ENCODE measurements around the gene POFUT2.

Gene POFUT2

DNA sequence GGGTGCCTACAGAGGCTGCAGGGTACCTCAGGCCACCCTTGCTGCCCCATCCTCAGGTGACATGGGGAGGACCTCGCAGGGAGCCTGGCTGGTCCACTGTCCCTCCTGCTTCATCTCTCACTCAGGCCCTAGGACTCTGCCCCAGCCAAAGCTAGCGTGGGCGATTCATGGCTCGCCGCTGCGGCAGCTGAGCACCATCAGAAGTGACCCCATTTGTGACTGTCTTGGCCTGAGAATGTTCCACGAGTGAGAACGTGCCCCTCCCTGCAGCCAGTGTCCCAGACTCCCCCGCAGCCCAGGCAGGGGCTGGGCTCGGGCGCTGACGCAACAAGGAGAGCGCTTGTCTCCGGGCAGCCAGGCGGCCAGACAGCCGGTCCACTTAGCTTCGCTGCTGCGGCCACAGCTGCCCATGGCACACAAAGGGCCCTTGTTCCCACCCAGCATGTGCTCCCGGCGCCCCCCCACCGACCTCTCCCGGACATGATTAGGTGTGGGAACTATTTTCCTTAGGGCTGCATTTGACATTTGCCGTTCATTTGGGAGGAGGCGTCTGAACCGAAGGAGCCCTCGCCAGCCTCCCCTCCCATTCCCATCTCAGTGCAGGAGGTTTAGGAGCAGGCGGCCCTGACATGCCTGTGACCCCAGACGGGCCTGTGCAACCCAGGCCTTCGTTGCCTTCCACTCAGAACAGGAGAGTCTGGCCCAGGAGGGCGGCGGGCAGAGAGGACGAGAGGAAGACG, 19.3 kb upstream of the POFUT2 start:
- no peak overlapping the region for H3K27ac ChIP-seq (ENCODE audit: low read length)

GRCh38 chr21:45306453-45306831, 18.7 kb upstream of the POFUT2 start:
- Histone ChIP-seq H3K4me3 (ENCODE audit: low read length) (no peak overlapping the region), H3K27me3 (ENCODE audit: control insufficient read depth, insufficient read depth, low read length) (no peaks in the 10 kb centered on the region), H3K9ac (ENCODE audit: low read length) (no peak overlapping the region), H3K36me3 (ENCODE audit: control insufficient read depth, low read depth, low read length) (no peaks in the 10 kb centered on the region), H3K4me1 (ENCODE audit: control insufficient read depth, low read depth, low read length) (no peaks in the 10 kb centered on the region), H3K27ac (ENCODE audit: low read length) (no peak overlapping the region), H3K9me3 (ENCODE audit: control insufficient read depth, low read depth, low read length) (no peaks in the 10 kb centered on the region)

More for the DNA sequence above, 19.3 kb upstream of the POFUT2 start:
- no peaks in the 10 kb centered on the region for H3K9me3 ChIP-seq (ENCODE audit: control insufficient read depth, low read depth, low read length)
- no peak overlapping the region for H3K4me3 ChIP-seq (ENCODE audit: low read length)
- H3K36me3 ChIP-seq (ENCODE audit: control insufficient read depth, low read depth, low read length), result no peaks in the 10 kb centered on the region
- no peak overlapping the region for H3K9ac ChIP-seq (ENCODE audit: low read length)
- no peaks in the 10 kb centered on the region for H3K27me3 ChIP-seq (ENCODE audit: control insufficient read depth, insufficient read depth, low read length)
- no peaks in the 10 kb centered on the region for H3K4me1 ChIP-seq (ENCODE audit: control insufficient read depth, low read depth, low read length)

DNA sequence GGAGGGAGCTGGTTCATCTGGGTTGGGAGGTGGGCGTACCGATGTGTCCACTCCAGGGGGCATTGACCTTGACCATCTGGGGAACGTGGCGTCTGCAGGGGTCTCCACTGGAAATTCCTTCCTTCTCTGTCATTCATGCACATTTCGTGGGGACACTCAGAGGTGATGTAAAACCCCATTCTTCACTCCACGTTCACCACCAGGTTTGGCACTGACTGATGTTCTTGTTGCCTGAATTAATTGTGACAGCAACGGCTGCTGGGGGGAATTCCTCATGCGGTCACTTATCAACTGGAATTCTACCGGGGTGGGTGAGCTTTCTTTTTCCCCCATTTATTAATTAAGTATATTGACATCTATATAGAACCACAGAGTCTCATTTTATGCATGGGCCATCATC, 18.1 kb upstream of the POFUT2 start:
- no peaks in the 10 kb centered on the region for H3K4me1 ChIP-seq (ENCODE audit: control insufficient read depth, low read depth, low read length)
- no peak overlapping the region for H3K27ac ChIP-seq (ENCODE audit: low read length)
- no peak overlapping the region for H3K4me3 ChIP-seq (ENCODE audit: low read length)
- no peaks in the 10 kb centered on the region for H3K9me3 ChIP-seq (ENCODE audit: control insufficient read depth, low read depth, low read length)
- H3K36me3 ChIP-seq (ENCODE audit: control insufficient read depth, low read depth, low read length), result no peaks in the 10 kb centered on the region
- H3K27me3 ChIP-seq (ENCODE audit: control insufficient read depth, insufficient read depth, low read length), result no peaks in the 10 kb centered on the region
- H3K9ac ChIP-seq (ENCODE audit: low read length), result no peak overlapping the region

- no peaks in the 10 kb centered on the region for H3K27me3 ChIP-seq (ENCODE audit: control insufficient read depth, insufficient read depth, low read length)
These were observed 17.2 kb upstream of the POFUT2 start for GRCh38 chr21:45304945-45305344.

DNA sequence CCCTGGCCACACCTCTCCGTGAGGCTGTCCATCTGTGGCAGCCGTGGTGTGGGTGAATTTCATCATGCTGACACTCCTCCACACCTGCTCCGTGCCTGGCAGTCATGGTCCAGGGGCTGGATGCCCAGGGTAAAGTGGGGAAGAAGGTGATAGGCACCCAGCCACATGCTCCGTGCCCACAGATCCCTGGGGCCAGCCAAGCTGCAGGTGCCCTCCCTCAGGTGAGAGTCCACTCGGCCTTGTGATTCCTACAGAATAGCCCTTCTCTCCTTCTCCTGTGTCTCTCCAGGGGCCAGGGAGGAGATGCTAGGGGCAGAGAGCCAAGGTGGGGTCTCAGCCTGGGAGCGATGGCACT, 16.8 kb upstream of the POFUT2 start:
- Histone ChIP-seq H3K27ac (ENCODE audit: low read length) (no peak overlapping the region), H3K27me3 (ENCODE audit: control insufficient read depth, insufficient read depth, low read length) (no peaks in the 10 kb centered on the region), H3K4me1 (ENCODE audit: control insufficient read depth, low read depth, low read length) (no peaks in the 10 kb centered on the region), H3K4me3 (ENCODE audit: low read length) (no peak overlapping the region), H3K9ac (ENCODE audit: low read length) (no peak overlapping the region), H3K9me3 (ENCODE audit: control insufficient read depth, low read depth, low read length) (no peaks in the 10 kb centered on the region), H3K36me3 (ENCODE audit: control insufficient read depth, low read depth, low read length) (no peaks in the 10 kb centered on the region)

More at GRCh38 chr21:45304945-45305344, 17.2 kb upstream of the POFUT2 start:
- no peak overlapping the region for H3K4me3 ChIP-seq (ENCODE audit: low read length)
- no peak overlapping the region for H3K27ac ChIP-seq (ENCODE audit: low read length)
- H3K9ac ChIP-seq (ENCODE audit: low read length), result no peak overlapping the region
- H3K4me1 ChIP-seq (ENCODE audit: control insufficient read depth, low read depth, low read length), result no peaks in the 10 kb centered on the region
- no peaks in the 10 kb centered on the region for H3K9me3 ChIP-seq (ENCODE audit: control insufficient read depth, low read depth, low read length)
- no peaks in the 10 kb centered on the region for H3K36me3 ChIP-seq (ENCODE audit: control insufficient read depth, low read depth, low read length)

DNA sequence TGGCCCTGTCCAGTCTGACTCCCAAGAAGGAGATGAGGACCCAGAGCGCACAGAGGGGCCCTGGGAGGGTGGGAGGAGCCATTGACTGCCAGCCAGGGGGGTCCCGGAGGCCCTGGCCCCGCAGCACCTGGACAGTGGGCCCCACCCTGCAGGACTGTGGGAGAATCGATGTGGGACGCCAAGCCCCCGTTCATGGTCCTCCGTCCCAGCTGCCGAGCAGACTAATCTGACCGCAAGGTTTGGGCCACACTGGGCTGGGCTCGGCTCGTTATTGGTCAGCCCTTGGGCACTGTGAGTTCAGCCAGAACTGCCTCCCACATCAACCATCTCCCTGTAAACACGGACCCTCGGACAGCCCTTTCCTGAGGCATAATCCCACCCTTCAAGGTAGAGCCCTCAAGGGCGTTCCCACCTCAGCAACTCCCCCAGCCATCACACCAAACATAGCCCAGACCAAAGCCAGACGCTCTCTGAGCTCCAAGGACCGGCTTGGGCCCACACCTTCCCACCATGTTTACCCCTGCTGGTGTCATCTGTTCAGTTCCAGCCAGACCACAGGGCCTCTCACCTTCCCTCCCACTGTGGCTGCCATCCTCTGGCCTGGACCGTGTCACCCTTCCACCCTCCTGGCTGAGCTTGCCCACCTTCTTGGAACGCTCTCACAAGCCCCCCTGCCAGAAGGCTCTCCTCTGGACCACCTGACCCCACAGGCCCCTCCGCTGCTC, 16.2 kb upstream of the POFUT2 start:
- H3K36me3 ChIP-seq (ENCODE audit: control insufficient read depth, low read depth, low read length), result no peaks in the 10 kb centered on the region
- no peak overlapping the region for H3K4me3 ChIP-seq (ENCODE audit: low read length)
- H3K27ac ChIP-seq (ENCODE audit: low read length), result no peak overlapping the region
- H3K4me1 ChIP-seq (ENCODE audit: control insufficient read depth, low read depth, low read length), result no peaks in the 10 kb centered on the region
- H3K9me3 ChIP-seq (ENCODE audit: control insufficient read depth, low read depth, low read length), result no peaks in the 10 kb centered on the region
- H3K9ac ChIP-seq (ENCODE audit: low read length), result no peak overlapping the region
- H3K27me3 ChIP-seq (ENCODE audit: control insufficient read depth, insufficient read depth, low read length), result no peaks in the 10 kb centered on the region

DNA sequence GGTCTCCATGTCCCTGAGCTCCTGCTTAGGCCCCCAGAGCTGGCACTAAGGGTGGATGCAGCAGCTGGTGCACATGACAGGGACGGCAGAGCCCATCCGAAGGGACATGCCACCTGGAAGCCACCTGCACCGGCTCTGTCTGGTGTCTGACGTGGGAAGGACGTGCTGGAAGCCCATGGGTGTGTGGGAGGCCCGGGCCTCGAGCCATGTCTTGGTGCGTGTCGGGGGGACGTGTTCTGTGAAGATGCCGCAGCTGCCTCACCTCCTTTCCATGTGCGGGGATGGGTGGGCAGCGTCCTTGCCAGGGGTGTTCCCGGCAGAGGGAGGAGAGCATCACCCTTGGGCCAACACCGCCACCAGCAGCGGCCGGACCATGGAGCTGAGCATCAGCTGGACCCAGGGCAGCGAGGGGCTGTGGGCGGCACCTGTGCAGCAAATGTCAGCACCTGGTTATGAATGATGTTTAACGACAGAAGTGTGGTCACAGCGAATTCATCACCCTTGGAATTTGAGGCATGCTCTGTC, 15.5 kb upstream of the POFUT2 start:
- H3K27ac ChIP-seq (ENCODE audit: low read length), result no peak overlapping the region
- H3K27me3 ChIP-seq (ENCODE audit: control insufficient read depth, insufficient read depth, low read length), result no peaks in the 10 kb centered on the region
- no peak overlapping the region for H3K4me3 ChIP-seq (ENCODE audit: low read length)
- H3K9me3 ChIP-seq (ENCODE audit: control insufficient read depth, low read depth, low read length), result no peaks in the 10 kb centered on the region
- no peak overlapping the region for H3K9ac ChIP-seq (ENCODE audit: low read length)
- H3K4me1 ChIP-seq (ENCODE audit: control insufficient read depth, low read depth, low read length), result no peaks in the 10 kb centered on the region
- H3K36me3 ChIP-seq (ENCODE audit: control insufficient read depth, low read depth, low read length), result no peaks in the 10 kb centered on the region

GRCh38 chr21:45302082-45303061, 14.7 kb upstream of the POFUT2 start:
- no peaks in the 10 kb centered on the region for H3K9me3 ChIP-seq (ENCODE audit: control insufficient read depth, low read depth, low read length)
- H3K27ac ChIP-seq (ENCODE audit: low read length), result no peak overlapping the region
- H3K9ac ChIP-seq (ENCODE audit: low read length), result no peak overlapping the region
- H3K4me3 ChIP-seq (ENCODE audit: low read length), result no peak overlapping the region
- no peaks in the 10 kb centered on the region for H3K27me3 ChIP-seq (ENCODE audit: control insufficient read depth, insufficient read depth, low read length)
- H3K36me3 ChIP-seq (ENCODE audit: control insufficient read depth, low read depth, low read length), result no peaks in the 10 kb centered on the region
- H3K4me1 ChIP-seq (ENCODE audit: control insufficient read depth, low read depth, low read length), result no peaks in the 10 kb centered on the region

DNA sequence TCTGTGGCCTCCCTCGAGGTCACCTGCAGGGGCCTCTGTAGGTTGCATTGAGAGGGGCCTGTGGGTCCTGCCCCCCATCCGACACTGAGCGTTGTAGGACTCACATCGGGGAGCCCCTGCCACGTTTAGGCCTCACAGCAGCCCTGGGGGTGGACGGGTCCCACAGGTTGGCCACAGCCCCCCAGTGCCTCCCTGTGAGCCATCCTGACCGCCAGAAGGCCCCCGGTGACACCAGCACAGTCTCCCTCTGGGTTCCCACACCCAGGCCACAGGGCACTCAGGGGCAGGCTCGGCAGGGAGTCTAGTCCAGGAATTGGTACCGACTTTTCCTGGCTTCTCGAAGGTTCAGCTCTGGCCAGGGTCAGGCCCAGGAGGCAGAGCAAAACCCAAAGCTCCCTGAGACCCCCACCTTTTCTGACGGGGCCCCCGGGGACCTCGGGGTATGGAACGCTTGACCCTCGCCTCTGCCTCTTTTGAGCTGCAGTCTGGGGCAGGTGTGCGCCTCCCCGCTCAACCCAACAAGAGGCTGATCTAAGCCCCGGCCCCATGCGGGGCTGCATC, 13.9 kb upstream of the POFUT2 start:
- Histone ChIP-seq H3K9ac (ENCODE audit: low read length) (no peak overlapping the region), H3K4me1 (ENCODE audit: control insufficient read depth, low read depth, low read length) (no peaks in the 10 kb centered on the region)

DNA sequence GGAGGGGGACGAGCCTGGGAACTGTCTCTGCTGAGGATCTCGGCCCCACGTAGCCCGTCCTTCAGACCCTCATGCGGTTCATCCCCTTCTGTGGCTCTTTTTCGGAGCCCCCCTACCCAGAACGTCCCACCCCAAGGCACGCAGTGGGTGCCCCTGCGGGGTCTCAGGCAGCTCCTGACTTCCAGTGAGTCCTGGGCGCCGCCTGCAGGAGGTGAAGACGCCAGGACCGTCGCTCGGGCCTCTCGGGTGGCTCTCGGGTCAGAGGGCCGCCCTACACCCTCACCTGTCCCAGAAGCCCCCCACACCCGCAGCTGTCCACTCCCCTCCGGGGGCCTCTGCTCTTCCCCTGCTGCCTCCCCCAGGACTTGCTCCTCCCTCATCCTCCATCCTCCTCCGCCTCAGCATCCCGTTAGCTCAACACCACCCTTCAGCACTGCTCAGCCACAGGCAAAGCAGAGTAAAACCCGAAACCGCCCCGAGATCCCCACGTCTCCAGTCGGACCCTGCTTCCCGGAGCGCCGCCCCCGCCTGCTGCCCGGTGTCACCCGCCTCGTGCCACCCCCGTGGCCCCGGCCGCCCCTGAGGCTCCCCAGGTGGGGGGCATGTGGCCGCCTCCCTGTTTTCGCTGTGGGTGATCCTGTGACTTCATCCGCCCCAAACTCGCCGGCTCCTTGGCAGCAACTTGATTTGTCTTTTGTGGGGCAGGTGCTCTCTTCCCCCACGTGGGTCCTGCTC, 13.3 kb upstream of the POFUT2 start:
- Histone ChIP-seq H3K36me3 (ENCODE audit: control insufficient read depth, low read depth, low read length) (no peaks in the 10 kb centered on the region), H3K27ac (ENCODE audit: low read length) (no peak overlapping the region), H3K4me3 (ENCODE audit: low read length) (no peak overlapping the region), H3K27me3 (ENCODE audit: control insufficient read depth, insufficient read depth, low read length) (no peaks in the 10 kb centered on the region), H3K4me1 (ENCODE audit: control insufficient read depth, low read depth, low read length) (no peaks in the 10 kb centered on the region), H3K9ac (ENCODE audit: low read length) (no peak overlapping the region), H3K9me3 (ENCODE audit: control insufficient read depth, low read depth, low read length) (no peaks in the 10 kb centered on the region)

More for the DNA sequence above, 13.9 kb upstream of the POFUT2 start:
- Histone ChIP-seq H3K27me3 (ENCODE audit: control insufficient read depth, insufficient read depth, low read length) (no peaks in the 10 kb centered on the region), H3K4me3 (ENCODE audit: low read length) (no peak overlapping the region), H3K9me3 (ENCODE audit: control insufficient read depth, low read depth, low read length) (no peaks in the 10 kb centered on the region), H3K27ac (ENCODE audit: low read length) (no peak overlapping the region), H3K36me3 (ENCODE audit: control insufficient read depth, low read depth, low read length) (no peaks in the 10 kb centered on the region)

Measured in iPS-18a (cell line).